ENCODE results near the gene DGKI.

DGKI gene

DNA sequence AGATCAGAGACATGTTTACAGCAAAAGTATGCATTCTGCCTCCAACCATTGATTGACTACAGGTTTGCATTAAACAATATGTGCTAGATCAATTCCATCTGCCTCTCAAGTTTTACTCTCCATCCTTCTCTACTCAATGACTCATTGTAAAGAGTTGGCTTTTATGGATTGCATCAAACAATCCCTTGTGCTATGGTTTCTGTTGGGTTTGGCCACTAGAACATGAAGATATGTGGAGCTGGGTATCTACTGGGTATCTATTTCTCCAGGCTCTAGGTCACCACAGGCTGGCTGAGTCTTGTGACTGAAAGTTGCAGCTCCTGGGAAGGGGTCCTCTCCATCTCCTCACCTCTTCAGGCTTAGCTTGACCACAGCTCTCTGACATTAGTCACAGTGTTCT lies 204.7 kb downstream of the DGKI start:
- no peak for DNase-seq

DNA sequence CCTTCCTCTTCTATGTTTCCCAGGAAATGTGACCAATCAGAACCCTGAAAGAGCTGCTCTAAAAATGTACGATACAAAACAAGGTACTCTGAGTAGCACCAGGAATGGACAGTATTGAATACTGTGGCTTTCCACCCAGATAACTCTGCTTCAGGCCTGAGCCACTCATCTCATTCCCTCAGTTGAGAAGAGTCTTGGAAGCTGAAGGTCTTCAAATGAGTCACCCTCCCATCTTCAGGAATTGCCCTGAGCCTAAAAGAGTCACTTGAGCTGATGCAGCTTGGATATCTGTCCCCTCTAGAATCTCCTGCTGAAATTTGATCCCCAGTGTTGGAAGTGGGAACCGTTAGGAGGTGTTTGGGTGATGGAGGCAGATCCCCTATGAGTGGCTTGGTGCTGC lies 210.4 kb downstream of the DGKI start:
- no peak for DNase-seq

DNA sequence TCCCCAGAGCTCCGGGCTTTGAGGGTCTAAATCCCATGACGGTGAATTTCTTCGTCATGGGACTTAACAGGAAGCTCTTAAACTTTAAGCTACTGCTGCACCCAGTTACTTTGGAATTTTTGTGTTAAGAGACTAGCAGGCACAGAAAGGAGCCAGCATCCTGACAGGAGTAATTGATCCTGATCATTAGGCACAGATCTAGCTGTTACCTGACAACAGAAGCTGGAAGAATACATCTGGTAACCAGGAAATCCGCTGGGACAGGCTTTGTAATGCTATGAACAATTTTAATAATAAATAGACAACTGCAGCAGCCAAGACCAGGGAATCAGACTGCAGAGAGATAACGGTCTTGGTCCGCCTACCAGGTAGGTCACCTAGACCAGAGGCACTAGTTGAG lies 210.9 kb downstream of the DGKI start:
- DNase-seq, result no peak

DNA sequence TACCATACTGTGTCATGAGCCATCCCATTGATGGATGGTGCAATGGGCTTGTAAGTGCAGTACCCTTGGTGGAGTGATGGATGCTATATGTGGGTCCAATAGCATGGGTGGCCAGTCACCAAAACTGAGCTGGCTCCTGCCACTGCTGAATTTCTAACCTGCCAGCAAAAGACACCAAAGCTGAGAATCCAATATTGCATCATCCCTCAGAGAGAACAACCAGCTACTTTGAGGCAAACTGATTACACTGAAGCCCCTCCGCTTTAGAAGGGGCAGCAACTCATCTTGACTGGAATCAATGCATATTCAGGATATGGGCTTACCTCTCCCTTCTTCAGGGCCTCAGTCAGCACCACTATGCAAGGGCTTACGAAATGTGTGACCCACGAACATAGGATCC lies 211.6 kb downstream of the DGKI start:
- DNase-seq, result no peak

DNA sequence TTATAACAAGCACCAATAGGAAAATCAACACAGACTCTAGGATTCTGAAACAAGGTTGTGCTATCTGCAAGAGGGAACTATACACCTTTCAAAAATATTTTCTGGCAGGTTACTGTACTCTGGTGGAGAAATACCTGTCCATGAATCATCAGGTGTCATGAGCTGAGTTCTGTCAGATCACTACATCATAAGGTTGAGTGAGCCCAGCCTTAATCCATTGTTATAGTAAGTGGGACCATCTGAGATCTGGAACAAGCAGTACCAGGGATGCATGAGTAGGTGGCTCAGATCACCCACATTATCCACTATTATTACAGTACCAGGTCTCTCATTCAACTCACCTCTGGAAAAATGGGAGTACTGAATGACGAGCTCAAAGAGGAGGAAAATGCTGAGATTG lies 212.4 kb downstream of the DGKI start:
- DNase-seq, result no peak

DNA sequence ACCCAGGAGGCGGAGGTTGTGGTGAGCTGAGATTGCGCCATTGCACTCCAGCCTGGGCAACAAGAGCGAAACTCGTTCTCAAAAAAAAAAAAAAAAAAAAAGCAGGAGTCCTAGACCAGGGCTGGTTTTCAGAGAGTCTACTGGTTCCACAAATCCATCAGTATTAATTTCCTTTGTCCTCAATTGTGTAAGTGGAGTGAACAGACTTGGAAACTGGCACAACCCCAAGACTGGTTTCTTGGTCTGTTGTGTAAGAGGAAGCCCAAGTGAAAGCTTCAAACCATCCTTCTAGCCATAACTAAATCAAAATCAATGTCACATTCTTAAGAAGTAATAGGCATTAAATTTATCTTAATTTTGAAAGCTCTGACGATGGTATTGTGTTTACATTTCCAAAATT lies 213.6 kb downstream of the DGKI start:
- DNase-seq, result no peak

DNA sequence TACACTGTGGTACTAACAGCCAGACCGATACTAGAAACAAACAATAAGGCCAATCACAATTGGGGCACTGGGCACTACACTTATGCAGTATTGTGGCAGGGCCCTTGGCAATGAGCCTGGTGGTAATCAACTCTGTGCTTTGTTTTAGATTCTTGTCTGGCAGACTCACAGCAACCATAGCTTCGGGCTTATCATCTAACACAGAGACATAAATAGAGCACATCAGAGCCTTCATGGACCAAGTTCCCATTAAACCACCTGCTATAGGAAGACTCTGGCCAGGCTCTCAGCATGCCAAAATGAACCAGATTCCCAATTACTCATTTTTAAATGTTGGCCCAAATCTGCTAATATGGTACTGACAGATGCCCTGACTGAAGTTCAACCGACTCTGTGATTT lies 218.6 kb downstream of the DGKI start:
- DNase-seq, result peak; percentile 95

DNA sequence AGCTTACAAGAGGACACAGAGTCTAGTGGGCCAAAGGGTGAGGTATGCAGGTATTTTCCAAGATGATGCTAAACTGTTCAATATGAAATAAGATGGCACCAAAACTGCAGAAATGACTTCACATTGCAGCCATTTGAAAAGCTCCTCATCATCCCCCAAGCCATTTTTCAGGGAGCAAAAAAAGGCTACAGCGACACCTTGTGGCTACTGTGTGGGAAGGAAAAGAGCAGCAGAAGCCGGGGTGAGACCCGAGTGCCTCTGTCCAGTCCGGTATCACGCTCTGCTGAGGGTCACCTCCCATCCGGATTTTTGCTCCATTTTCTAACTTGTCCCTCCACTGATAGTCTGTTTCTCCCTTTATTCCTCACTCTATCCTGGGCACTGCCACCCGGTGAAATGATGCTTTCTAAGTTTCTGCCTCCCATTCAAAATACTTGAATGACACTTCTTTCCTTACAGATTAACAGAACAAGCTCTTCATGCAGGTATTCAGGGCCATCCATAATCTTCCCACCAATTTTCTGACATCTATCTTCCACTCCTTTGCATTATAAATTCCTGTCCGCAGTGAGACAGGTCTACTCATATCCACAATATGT lies 220.2 kb downstream of the DGKI start:
- no peak for DNase-seq

DNA sequence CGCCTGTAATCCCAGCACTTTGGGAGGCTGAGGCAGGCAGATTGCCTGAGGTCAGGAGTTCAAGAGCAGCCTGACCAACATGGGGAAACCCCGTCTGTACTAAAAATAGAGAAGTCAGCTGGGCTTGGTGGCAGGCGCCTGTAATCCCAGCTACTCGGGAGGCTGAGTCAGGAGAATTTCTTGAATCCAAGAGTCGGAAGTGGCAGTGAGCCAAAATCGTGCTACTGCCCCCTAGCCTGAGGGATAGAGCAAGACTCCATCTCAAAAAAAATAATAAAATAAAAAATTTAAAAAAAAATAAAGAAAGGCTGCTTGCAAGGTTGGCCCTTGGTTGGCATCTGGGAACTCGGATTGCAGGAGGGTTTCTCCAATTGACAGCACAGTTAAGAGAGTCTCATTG lies 221.6 kb downstream of the DGKI start:
- no peak for DNase-seq

DNA sequence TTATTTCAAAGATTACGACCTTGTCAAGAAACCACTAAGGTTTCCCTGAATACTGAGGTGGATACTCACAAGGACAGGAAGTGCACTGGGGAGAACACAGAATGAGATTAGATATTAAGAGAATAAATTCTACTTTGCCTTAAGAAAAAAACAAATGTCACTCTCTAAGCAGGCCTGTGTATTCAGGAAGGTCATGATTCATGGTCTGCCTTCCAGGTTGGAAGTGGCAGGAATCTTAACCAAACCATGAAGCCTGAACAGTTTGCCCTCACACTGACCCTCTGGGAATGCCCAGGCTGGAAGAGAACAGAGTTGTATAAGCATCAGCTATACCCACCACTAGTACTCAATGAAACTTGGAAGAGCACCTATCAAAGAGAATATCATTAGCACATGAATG lies 227.6 kb downstream of the DGKI start:
- DNase-seq, result no peak

DNA sequence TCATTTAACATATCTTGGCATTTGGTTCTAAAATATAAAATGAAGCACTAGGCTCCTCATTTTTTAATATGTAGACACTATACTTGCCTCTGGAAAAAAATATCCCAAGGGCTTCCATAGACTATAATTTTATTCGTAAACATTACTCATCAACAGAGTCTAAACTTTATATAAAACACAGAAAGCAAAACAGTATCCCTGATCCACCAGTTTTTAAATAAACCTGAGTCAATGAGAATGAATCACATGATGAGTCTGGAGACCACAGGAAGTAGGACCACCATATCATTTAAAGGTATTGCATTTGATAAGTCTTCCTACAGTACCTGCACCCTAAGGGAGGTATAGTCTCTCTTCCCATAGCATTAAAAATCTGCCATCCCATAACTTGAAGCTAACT lies 228.0 kb downstream of the DGKI start:
- DNase-seq, result no peak

DNA sequence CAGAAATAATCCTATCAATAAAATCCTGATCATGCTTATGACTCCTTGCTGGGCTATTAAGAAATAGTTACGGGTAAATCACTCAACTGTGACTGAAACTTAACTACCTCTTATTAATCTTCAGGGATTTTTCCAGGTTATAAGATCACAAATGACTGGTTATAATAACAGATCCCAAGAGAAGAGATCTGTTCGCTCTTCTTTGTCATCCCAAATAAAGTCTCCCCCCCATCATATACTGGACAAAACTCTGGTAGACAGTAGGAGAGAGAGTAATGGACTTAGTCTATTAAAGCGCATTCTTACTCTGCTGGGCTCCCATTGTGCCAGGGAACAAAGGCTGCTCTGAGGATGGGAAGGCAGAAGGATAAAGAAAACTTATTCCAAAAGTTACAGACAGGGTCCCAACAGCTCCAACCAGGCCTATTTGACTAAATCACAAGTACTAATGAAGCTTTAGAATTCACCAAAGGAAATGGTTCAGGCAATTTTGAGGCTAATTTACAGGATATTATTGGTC lies 233.7 kb downstream of the DGKI start:
- no peak for DNase-seq

DNA sequence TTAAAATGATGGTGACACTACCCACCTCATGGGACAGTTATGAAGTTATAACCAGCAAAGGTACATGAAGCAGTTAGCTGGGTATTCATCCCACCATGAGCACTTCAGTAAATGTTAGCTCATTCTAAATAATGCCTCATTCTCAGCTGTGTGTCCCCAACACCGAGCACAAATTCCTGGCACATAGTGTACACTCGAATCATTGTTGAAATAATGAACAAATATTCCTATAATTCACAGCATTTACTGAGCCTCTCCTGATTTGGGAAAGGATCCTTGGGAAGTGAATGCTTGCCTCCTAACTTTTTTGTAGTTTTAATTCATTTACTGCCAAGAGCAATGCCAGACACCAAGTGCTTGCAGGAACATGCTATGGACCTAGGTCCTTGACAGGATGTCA lies 235.2 kb downstream of the DGKI start:
- no peak for DNase-seq

DNA sequence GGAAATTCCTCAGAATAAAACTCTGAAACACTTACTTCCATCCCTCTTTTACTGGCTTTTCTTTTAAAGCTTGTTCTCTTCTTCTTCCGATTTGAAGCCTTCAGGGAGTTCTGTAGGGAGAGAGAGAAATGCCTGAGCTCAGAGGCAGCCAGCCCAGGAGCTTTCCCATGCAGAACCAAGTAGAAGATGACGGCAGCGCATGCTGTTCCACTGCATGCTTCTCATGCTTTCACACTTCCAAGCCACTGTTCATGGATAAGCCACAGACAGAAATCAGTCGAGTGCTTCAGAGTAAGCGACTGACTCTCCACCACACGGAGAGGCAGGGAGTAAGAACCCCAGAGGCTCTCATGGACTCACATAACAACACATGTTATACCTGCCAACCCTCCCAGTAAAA lies 237.3 kb downstream of the DGKI start:
- DNase-seq, result no peak

DNA sequence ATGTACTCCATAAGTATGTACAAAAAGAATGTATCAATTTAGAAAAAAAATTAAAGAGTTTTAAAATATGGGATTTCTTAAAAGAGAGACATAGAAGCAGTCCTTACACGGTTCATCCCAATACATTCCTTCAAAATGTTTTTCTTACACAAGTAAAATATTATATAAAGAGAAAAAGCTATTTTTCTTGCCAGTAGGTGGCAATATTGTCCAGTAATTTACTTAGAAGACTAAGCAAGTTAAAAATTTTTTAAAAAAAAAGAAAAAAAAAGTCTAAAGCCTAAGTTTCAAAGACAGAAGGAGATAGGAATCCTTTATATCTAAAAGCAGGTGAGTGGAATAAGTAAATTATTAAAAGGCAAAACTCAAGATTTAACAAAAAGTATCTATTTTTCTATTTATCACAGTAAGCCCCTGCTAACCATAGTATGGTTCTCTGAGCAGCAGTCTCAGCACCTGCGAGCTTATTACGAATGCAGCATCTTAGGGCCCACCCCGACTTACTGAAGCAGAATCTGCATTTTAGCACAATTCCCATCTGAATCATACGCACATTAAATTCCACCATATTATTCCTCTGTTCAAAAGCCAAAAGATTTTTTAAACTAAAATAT lies 240.6 kb downstream of the DGKI start:
- peak; percentile 42 for DNase-seq

DNA sequence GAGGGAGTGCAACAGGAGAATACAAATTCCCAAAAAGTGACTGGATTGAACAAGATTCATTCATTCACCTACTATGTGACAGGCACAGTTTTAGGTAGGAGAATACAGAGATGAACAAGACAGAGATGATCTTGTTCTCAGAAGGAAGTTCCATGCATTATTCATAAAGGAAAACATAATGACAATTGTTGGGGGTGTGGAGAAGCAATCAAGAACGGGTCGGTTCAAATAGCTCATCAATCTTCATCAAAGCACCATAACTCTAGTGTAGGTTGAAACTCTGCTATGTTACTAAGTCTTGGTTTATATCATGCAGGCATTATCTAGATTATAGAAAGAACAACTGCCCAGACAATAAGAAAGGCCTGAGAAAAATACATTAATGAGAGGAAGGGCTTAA lies 243.7 kb downstream of the DGKI start:
- no peak for DNase-seq

DNA sequence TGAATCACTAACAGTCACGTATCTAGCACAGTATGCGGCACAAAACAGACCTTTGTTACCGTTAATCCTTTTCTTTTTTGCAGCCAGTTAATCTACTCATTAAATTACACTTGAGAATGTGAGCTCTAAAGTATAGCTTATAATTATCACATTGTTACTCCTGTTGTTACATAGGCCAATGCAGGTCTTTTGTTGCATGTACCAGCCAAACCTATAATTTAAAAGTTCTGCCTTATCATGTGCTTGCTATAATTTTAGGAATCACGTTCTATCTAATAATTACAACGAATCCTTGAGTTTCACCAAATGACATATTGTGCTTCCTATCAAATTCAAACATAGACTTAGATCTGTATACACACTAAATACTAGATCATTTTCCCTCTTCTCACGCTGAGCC lies 245.1 kb downstream of the DGKI start:
- peak; percentile 57 for DNase-seq

DNA sequence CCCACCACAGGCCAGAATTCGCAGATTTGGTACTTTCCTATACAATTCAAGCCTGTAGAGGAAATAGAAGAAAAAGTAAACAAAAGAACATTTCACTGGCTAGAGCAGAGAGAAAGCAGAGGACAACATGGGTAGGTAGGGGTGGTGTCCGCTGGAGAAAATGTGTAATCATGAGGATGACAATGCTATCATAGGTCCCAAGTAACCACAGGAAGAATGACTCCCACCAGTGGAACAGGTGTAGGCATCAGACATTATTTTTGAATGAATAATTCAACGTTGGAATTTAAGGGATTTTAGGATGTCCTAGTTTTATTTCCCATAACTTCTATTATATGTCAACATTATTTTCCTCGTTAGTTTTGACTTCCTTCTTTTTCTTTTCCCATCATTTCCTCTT lies 248.9 kb downstream of the DGKI start:
- DNase-seq, result no peak

DNA sequence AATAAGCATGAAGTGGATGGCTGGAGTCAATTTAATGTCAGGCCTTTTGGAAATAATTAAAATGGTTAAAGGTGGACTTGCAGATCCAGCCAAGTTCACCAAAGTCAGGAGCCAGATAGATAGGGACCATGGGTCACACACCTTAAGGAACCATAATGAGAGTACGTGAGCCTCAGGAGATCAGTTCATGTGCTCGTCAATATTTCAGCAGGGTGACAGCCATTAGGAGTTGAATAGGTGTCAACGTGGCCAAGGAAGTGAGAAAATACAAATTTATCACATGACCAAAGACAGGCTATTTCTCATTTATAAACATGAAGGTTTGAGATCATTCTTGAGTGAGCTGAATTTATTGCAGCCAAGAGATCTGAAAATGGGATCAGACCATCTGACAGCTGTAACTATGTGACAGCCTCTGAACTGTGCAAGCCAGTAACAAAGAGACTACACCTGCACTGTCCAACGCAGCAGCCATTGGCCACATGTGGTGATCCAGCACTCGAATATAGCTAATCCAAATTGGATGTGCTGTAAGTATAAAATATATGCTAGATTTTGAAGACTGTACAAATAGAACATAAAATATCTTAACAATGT lies 253.6 kb downstream of the DGKI start:
- no peak for DNase-seq

DNA sequence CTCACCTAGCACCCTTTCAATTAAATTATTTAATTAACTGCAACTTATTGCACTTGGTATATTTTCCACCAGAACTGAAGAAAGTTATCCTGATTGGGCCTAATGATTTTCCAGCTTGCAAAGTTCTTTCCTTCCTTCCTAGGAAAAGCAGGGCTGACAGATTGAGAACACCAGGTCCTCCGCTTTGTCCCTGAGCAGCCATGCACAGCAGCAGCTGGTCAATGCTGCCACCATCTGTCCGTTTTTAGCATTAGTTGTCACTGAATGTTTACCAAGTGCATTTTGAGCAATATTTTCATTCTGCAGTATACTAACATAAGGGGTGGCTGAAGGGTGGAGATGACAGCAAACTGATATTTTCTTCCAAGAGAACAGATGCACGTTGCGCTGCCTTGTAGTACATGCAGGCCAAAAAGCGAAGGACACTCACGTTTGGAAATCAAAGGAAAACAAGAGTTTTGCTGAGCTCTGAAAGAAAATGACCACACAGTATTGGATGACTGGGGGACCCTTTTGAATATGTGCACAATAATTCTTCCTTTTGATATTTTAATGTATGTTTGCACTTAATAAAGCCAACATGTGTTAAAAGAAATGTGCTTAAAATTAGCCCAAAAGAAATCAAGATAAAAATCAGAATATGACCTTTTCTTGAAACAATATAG lies 254.4 kb downstream of the DGKI start:
- peak; percentile 64 for DNase-seq

DNA sequence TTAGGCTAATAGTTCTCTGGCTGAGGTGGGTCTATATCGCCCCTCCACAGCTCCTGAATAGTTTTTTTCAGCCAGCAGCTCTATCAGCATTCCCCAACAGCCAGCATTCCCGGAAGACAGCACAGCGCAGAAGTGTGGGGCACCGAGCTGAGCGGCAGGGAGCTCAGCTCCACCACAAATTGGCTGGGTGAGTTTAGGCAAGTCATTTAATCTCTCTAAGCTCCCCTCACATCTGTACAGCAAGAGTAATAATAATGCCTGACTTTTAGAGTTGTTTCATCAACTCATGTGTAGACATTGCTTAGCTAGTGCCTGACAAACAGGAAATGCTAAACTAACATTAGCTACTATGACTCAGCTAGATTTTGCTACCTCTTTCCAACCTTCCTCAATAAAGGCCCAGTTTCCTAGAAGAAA lies 255.3 kb downstream of the DGKI start:
- no peak for DNase-seq

DNA sequence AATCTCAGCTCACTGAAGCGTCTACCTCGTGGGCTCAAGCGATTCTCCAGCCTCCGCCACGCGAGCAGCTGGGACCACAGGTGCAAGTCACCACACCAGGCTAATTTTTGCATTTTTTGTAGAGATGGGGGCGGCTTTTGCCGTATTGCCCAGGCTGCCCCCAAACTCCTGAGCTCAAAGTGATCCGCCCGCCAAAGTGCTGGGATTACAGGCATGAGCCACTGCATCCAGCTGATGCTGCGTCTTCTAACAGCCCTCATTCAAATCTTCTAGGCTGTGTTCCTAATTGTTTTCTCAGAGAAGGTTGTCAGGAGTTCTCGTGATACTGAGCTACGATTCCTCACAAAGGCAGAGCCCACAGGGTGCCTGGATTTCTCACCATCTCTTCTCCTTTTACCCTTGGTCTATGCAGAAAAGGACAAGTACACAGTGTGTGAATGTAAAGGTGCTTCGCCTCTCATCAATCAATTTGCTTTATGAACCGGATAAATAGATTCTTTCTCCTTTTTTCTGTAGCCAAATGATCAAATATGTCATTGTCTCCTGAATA lies 255.9 kb downstream of the DGKI start:
- no peak for DNase-seq

DNA sequence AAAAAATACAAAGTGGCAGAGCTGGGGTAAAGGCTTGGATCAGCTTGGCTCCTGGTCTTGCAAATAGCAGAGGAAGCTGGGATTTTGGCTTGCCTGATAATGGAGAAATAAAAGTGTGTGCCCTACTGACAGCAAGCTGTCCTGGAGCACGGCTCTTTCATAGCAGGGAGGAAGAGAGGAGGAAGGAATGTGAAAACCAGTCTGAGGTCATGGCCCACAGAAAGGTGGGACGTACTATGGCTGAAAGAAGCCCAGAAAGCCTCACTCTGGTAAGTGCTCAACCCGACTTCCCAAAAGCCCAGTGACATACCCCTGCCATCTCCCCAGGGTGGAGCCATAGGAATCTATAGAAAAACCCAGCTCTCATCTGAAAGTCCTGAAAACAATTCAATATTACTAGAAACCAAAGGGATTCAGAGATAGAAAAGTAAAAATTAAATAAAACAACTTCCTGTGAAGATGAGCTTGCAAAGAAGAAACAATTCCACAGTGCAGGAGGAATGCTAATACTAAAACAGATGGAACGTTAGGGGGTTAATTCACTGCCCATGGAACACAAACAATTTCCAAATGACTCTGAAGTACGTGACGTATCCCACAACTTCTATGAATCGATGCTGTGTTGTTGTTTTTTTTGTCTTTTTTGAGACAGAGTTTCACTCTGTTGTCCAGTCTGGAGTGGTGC lies 256.6 kb downstream of the DGKI start:
- no peak for DNase-seq

Measured in COR-L47 (cell line).